ENCODE measurements around the gene CLCN6.

CLCN6 gene

GRCh38 chr1:11838349-11839272 lies 32.6 kb downstream of the CLCN6 start:
- intact Hi-C loops (cut with DNase I): loop anchor here (5.0 kb wide), 1 partner anchor 54 kb away; no protein-coding TSS in a partner anchor
- peak; percentile 69 to 92 (median 82) for DNase-seq

GRCh38 chr1:11839727-11840705 lies 34.0 kb downstream of the CLCN6 start:
- no peak for DNase-seq
- intact Hi-C loops (cut with DNase I): loop anchor here (5.0 kb wide), 1 partner anchor 52 kb away; no protein-coding TSS in a partner anchor

- intact Hi-C loops (cut with DNase I): no loop called here
- DNase-seq: no peak
Observed at GRCh38 chr1:11841245-11842153, 35.5 kb downstream of the CLCN6 start.

- intact Hi-C loops (cut with DNase I): no loop called here
- DNase-seq: peak in 9 of 42 donors; percentile 12 to 48 (median 21)
Observed at GRCh38 chr1:11842154-11843041, 36.4 kb downstream of the CLCN6 start.

GRCh38 chr1:11845641-11846335 lies 39.8 kb downstream of the CLCN6 start:
- intact Hi-C loops (cut with DNase I): no loop called here
- no peak for DNase-seq

- peak in 1 of 42 donors; percentile 17 for DNase-seq
- intact Hi-C loops (cut with DNase I): no loop called here
Observed at GRCh38 chr1:11847667-11848372, 41.8 kb downstream of the CLCN6 start, which contains the start of gene NPPA. TSS of gene NPPA (minus strand) at chr1:11847783. CDS start at chr1:11847684, 99 bp downstream.

- DNase-seq: no peak
- intact Hi-C loops (cut with DNase I): no loop called here
Observed at GRCh38 chr1:11848373-11848700, 42.3 kb downstream of the CLCN6 start.

GRCh38 chr1:11850156-11850555 lies 44.2 kb downstream of the CLCN6 start:
- peak in 24 of 42 donors; percentile 9 to 69 (median 38) for DNase-seq
- intact Hi-C loops (cut with DNase I): no loop called here

GRCh38 chr1:11851180-11851579 lies 45.2 kb downstream of the CLCN6 start:
- intact Hi-C loops (cut with DNase I): no loop called here
- no peak for DNase-seq

GRCh38 chr1:11854519-11854918 lies 48.5 kb downstream of the CLCN6 start:
- DNase-seq: no peak
- intact Hi-C loops (cut with DNase I): no loop called here

- intact Hi-C loops (cut with DNase I): no loop called here
- no peak for DNase-seq
Observed at GRCh38 chr1:11855430-11855829, 49.4 kb downstream of the CLCN6 start.

GRCh38 chr1:11856698-11857097 lies 50.7 kb downstream of the CLCN6 start:
- intact Hi-C loops (cut with DNase I): no loop called here

GRCh38 chr1:11857164-11857851 lies 51.3 kb downstream of the CLCN6 start:
- intact Hi-C loops (cut with DNase I): no loop called here
- DNase-seq: no peak

More at GRCh38 chr1:11856698-11857097, 50.7 kb downstream of the CLCN6 start:
- DNase-seq: no peak

GRCh38 chr1:11858158-11858557 lies 52.2 kb downstream of the CLCN6 start:
- intact Hi-C loops (cut with DNase I): no loop called here

GRCh38 chr1:11858613-11858967 lies 52.6 kb downstream of the CLCN6 start, which contains the start of gene NPPB:
TSS of gene NPPB (minus strand) at chr1:11858945. CDS start at chr1:11858833, 112 bp downstream.
- intact Hi-C loops (cut with DNase I): no loop called here
- peak in 3 of 42 donors; percentile 5 to 41 (median 19) for DNase-seq

More at GRCh38 chr1:11858158-11858557, 52.2 kb downstream of the CLCN6 start:
- no peak for DNase-seq
